Epithelial cell of esophagus (primary cell): ENCODE data around the gene TCEAL9.

Source experiments
- DNase-seq: peaks from one replicate; pipeline ENCODE4 v3.0.0; 2010; ENCODE audit warnings: low read depth
- H3K4me3 ChIP-seq: 2 replicates; pipeline ENCODE4 v1.5.1; 2011; ENCODE audit warnings: mild to moderate bottlenecking, low read length, control low read depth
- CTCF ChIP-seq: IDR thresholded peaks from 2 replicates; pipeline ENCODE4 v1.5.1; 2011; ENCODE audit warnings: low read depth, mild to moderate bottlenecking, low read length, control low read depth, inconsistent platforms; ENCODE audit not compliant: insufficient read depth; ENCODE audit errors: missing control alignments

The TCEAL9 gene

GRCh38 chrX:103356130-103356798 is at the start of gene TCEAL9:
TCEAL9 (plus strand) TSS chrX:103356506; CDS start chrX:103357685, 1,179 bp downstream.
- peak; percentile 52 for DNase-seq
- H3K4me3 ChIP-seq = peak within 1 kb of the TSS; percentile 86
- TF ChIP-seq CTCF = no peak

- peak overlapping the region; percentile 54 for H3K4me3 ChIP-seq
- DNase-seq = no peak
- TF ChIP-seq CTCF = no peak
Measured at GRCh38 chrX:103309860-103310554, 46.3 kb upstream of the TCEAL9 start.

- TF ChIP-seq CTCF = no peak
- peak within 1 kb of the TSS; percentile 54 for H3K4me3 ChIP-seq
- peak; percentile 72 for DNase-seq
Measured at GRCh38 chrX:103310555-103311398, 45.5 kb upstream of the TCEAL9 start, which contains the start of gene BEX2. BEX2 (minus strand) TSS chrX:103310990; CDS start chrX:103309976, 1,014 bp downstream.

- DNase-seq = no peak
- TF ChIP-seq CTCF = no peak
- no peak overlapping the region for H3K4me3 ChIP-seq
Measured at GRCh38 chrX:103311399-103311780, 44.9 kb upstream of the TCEAL9 start.

GRCh38 chrX:103329991-103330390 is 26.3 kb upstream of the TCEAL9 start, which contains the start of gene TCEAL7:
TCEAL7 (plus strand) TSS chrX:103330239; CDS start chrX:103331404, 1,165 bp downstream.
- no peak for TF ChIP-seq CTCF
- DNase-seq = no peak
- no peak within 1 kb of the TSS for H3K4me3 ChIP-seq

GRCh38 chrX:103330681-103331288 is 25.5 kb upstream of the TCEAL9 start:
- DNase-seq = no peak
- no peak for TF ChIP-seq CTCF
- no peak overlapping the region for H3K4me3 ChIP-seq
